ENCODE results near the gene CDK19. TPM values are rescaled to one million over a fixed set of nuclear protein-coding genes. Genes with fewer than 3 reads are reported as not detected.
A peak's percentile ranks its signal among the peaks of the same experiment; 100 is the strongest.
"Not testable (repeated sequence)": the region's sequence is repeated elsewhere in the genome, so short reads cannot be mapped to it uniquely, and the experiment has no call there.

The CDK19 gene
- total and polyA plus RNA-seq, 2 of the 13 experiments (the other 11 are each of a cell fraction or from before 2014, with no cell fraction given), result 13.4 to 27.0 TPM

- H3K4me2 ChIP-seq (ENCODE audit: low read depth, low read length); H4K20me1 ChIP-seq (ENCODE audit: insufficient read depth, low read length); DNase-seq (ENCODE audit: low spot score); in situ Hi-C loops (cut with HindIII; ENCODE audit: extremely low pct_ligation_motif_present, low pct_unique_long_range_greater_than_20kb); H3K27me3 ChIP-seq (ENCODE audit: control insufficient read depth in 1 of 2, insufficient read depth in 2 of 2, low read length in 2 of 2); H3K27ac ChIP-seq (ENCODE audit: extremely low read length, insufficient read depth, low read length); intact Hi-C loops (cut with micrococcal nuclease; ENCODE audit: unreplicated experiment); H3K4me1 ChIP-seq (ENCODE audit: insufficient read depth, low read length); H2AFZ ChIP-seq (ENCODE audit: low read length); H3K4me3 ChIP-seq (replicated peaks in 1 of 3; ENCODE audit: insufficient read depth in 1 of 3, low read depth in 2 of 3, low read length in 3 of 3); ATAC-seq; H3K9me3 ChIP-seq (ENCODE audit: low read length); BruUV-seq (replicated peaks); H3K79me2 ChIP-seq (ENCODE audit: insufficient read depth, low read length); H3K9ac ChIP-seq (ENCODE audit: insufficient read depth, low read depth, low read length); CTCF ChIA-PET (ENCODE audit: low intra/inter-chr PET ratio, low total read pairs); FAIRE-seq; POLR2A ChIA-PET; H3K36me3 ChIP-seq (replicated peaks in 1 of 2; ENCODE audit: control insufficient read depth in 1 of 2, insufficient read depth in 2 of 2, low read length in 2 of 2): not testable (repeated sequence)
- TF ChIP-seq ZNF121 (CRISPR knock-in tag; IDR thresholded peaks at IDR 0.05), result 0 out of 2 replicates have a peak, but pooled peaks have one; percentile 39
- peak; percentile 21; the same call in 1 of the 2 replicates for TF ChIP-seq CEBPG (CRISPR knock-in tag; IDR thresholded peaks at IDR 0.05)
- TF ChIP-seq ZBTB33 (CRISPR knock-in tag; IDR thresholded peaks at IDR 0.05), result peak; percentile 47; the same call in 1 of the 2 replicates
- peak; percentile 66; the same call in 1 of the 2 replicates for TF ChIP-seq ZMYM3 (CRISPR knock-in tag; IDR thresholded peaks at IDR 0.05)
- TF ChIP-seq ZNF770 (CRISPR knock-in tag; IDR thresholded peaks at IDR 0.05), result peak; percentile 97
- 69% methylated on average over 5 of the region's 5 CpGs for WGBS (ENCODE audit: low lambda C conversion rate)
Observed at GRCh38 chr6:110835751-110836150, 20.5 kb upstream of the CDK19 start.

All from HepG2 (cell line).